Stimulated activated CD8-positive, alpha-beta memory T cell treated with anti-CD3 and anti-CD28 coated beads, Interleukin-12 subunit alpha, Interleukin-12 subunit beta, amount 100 ng/mL, for 24 hours (primary cell): ENCODE measurements around the gene DCDC1.

ENCODE experiments used
- DNase-seq: peaks from one replicate; pipeline ENCODE4 v3.0.0-alpha.2; 2020; ENCODE audit errors: extremely low read depth

DCDC1 gene, protein sequence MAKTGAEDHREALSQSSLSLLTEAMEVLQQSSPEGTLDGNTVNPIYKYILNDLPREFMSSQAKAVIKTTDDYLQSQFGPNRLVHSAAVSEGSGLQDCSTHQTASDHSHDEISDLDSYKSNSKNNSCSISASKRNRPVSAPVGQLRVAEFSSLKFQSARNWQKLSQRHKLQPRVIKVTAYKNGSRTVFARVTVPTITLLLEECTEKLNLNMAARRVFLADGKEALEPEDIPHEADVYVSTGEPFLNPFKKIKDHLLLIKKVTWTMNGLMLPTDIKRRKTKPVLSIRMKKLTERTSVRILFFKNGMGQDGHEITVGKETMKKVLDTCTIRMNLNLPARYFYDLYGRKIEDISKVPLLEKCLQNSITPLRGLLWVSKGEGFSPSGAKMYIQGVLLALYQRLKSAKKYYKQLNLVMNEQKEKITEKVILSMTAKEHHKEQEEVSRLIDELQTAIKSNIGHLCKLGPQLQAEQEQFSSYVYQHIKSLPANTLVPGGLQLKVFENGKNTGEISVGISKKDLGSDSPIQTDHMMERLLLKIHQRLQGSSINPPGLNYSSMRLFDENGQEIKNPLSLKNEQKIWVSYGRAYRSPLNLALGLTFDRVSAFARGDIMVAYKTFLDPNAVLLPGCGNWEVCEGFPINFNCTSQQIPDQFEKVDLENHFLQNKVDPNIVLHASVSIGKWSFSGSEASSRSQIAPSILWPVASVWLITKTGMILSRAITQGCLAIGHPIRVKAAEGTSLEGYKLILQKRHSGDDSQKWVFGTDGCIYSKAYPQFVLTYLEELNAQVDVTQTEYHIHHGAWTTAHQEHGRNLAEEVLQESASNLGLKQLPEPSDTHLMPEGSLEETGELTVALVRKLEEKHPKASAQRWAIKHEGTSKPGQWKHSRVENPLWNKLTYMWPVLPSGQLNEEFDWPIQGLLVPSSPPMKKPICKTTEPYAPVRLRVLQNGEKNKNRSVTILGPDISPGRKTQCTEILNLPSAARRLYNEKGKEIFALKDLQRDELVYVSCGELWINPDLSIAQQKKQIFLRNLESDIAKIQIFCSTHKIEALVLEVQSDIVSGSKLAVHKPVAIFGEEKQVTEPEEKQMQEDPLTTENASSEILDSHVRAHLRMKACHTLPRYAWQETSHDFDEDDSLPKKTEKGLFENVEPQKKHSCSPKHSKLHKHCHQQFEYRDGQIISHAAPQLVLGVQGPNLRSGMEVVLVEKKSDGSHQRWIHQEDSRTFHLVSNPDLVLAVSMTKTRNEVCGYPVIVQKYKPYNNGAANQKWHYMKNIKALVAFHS (N-terminal part only)

DNA sequence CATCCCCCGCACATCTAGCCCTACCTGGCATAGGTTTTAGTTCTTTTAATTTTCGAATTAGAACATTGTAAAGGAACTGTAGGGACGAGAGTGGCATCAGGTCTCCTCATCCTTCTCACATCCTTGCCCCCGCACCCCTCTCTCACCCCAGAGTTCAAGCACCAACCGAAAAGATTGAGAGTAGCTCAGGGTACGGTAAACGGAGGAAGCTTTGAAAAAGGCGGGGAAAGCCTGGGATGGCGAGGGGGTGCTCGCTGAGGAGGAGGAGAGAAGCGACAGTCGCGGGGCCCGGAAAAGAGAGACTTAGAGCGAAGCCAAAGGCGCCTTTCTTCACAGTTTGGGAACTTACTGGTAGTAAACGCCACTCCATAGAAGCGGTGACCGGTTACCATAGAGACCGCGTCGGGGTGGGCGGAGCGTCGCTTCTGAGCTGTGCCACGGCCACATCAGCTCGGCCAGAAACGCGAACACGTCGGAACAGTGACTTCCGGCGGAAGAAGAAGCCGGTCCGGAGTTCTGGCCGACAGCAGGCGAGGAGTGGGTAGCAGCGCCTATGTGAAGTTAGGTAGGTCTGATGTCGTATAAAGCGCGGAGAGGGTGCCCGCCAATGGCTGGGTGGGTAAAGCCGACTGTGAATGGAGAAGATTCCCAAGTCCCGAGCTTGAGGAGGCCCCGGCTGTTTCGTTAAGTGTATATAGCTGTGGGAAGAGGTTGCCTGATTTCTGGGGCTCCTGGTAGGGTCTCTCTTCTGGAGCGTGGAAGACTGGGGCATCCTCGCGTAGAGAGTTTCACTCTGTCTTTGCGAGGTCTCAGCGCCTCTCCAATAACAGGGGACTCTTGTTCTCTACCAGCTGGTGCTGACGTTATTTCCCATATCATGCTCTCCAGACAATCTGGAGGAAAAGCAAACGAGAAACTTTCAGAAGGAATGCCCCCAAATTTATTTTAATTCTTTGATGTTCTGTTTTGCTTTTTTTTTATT, at the start of gene DCDC1, which contains the start of gene DNAJC24:
DCDC1 (minus strand) TSS at position 392 of the 982 bp plus-strand sequence. CDS start 41,459 bp downstream, outside the sequence.
DNAJC24 (plus strand) TSS at position 513 of the 982 bp plus-strand sequence. CDS start 889 bp downstream, outside the sequence.
- peak; percentile 83 for DNase-seq

DNA sequence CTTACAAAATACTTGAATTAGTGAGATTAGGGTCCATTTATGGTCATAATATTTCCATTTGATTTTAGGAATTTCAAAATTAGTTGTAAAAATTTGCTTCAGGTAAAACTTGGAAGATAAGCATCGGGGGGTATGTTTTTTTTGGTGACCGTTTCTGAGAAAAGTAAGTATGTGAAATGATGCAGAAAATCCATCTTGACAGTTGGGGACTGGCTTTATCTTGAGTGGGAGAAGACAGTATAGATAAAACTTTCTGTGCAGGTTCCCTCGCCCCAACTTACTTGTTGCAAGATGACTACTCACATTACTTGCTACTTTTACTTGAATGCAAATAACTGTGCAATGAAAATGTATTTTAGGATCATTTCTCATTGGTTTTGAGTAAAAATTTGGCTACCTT, 49.6 kb upstream of the DCDC1 start:
- DNase-seq, result no peak

DNA sequence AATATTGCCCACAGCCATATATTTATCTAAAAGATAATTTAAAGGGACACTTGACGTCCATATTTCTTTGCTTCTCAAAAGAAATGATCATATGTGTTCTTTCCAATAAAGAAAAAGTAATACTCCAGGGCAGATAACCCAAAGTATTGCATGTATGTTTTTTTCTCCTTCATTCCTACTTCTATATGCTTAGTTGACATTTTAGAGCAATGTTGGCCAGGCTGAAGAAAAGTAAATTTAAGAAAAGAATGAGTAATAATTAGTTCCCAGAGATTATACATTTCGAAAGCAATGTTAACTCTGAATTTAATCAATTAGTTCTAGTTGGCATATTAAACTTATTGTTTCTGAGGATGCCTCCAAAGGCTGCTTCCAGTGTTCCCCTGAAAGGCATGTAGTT, 48.3 kb upstream of the DCDC1 start:
- DNase-seq, result no peak

DNA sequence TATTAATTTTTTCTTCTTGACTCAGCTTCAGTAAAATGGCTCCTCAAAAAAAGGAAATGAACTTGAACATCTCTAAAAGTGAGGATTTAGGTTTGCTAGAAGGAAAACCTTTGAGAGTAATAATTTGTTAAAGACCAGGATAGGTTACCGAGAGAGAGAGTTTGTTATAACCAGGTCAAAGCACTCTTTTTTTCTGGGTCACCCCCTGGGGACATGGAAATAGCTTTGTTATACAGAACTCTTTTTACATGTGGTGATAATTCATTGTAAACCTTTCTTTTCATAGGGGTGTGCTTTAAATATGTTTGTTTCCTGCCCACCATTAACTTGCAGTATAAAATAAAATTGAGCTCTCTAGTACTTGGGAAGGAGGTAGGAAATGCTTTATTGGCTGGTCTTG, 47.8 kb upstream of the DCDC1 start:
- DNase-seq, result no peak

DNA sequence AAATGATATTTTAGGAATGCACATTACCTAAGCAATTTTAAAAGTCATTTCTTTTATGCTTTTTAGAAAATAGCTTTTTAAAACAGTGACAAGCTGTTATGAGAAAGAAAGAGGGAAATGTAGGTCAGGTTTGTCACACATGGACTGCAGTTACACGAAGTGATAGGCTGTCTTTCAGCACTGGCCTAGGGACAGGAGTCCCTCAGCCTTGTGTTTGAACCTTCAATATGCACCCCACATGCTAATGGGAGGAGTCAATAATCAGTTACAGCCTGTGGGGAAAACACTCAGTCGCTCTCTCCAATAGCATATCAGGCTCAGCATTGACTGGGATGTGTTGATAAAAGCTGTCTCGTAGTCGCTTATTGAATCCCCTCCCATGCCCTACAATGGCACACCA, 45.9 kb upstream of the DCDC1 start:
- no peak for DNase-seq

DNA sequence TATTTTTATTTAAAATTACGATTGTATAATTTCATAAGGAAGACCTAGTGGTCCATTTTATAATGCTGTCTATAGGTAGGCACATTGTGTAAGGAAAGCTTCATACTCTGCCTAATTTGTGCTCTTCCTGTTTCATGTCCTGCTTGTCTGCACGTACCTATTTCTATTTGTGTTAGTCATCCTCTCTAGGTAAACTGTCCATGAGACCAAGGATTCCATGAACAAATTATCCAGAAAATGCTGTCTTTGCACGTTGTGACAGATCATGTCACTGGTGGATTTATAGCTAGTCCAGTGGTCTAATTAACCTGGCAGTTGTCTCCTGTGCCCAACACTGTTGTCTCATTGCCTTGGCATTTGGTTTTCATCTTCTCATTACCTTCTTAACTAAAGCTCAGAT, 44.8 kb upstream of the DCDC1 start:
- DNase-seq, result no peak

DNA sequence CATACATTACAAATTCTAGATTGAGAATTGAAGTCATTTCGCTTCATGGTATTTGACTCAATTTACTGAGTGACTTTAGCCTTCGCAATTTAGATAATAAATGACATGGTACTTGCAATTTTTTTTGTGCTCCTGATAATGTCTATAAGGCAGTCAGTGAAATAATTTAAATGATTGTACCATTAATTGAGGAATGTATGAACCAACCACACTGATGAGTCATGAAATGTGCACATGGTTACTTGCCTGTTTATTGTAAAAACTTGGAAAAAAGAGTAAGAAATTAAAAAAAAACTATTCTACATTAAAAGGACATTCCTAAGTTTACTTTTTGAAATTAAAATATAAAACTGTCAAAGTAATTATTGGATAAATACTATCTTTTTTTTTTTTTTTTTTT, 43.4 kb upstream of the DCDC1 start:
- DNase-seq, result no peak

DNA sequence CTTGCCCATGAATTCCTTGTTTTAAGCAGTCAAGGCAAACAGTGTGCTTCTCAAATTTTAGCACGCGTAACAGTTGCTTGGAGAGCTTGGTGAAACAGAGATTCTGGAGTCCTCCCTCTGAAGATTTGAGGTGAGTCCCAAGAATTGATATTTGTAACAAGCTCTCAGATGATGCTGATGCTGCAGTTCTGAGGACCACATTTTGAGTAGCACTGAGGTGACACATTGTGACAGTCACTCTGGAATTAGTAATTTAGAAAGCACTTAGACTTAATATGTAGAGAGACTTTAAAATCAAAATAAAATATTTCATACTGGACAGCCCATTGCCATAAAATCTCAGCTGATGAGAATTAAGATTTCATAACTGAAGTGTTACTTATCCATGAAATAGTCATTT, 38.7 kb upstream of the DCDC1 start:
- no peak for DNase-seq

DNA sequence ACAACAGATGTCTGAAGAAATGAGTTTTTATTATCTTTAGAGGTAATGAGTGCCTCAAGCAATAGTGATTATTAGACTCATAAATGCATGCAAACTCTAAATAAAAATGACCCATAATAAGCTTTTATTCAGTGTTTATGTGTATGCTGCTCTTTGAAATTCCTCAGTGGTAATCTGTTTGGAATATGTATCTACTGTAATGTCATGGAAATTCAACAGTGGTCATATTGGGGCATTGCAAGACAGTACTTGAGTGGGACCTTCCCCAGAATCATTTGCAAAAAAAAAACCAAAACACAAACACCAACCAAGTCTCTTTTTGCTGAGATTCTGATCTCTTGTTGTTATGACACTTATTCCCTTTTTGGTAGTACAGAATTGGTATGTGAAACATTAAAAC, 35.1 kb upstream of the DCDC1 start:
- no peak for DNase-seq

DNA sequence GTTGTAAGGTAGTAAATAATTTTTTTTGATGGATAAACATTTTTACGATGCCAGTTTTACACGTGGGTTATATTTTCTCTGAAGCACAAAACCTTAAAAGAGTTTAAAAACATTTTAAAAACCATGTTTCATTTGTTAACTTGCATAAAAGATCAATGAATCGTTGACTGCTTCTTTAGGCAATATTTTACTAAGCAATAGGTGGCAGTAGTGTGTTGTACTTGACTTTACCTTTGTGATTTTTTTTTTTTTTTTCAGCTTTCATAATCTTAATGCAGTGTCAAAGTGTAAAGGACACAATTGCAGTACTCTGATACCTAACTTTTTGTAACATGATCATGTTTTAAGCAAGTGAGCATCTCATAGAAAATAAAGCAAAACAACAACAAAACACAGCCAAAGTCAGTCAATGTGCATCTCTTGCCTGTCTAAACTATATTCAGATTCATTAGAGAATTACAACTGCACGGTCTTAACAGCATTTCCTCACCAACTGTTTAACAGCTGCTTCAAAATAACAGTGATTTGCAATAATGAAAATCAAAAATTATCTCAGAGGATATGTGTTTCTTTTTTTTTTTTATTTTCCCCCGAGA, 27.8 kb upstream of the DCDC1 start:
- no peak for DNase-seq

DNA sequence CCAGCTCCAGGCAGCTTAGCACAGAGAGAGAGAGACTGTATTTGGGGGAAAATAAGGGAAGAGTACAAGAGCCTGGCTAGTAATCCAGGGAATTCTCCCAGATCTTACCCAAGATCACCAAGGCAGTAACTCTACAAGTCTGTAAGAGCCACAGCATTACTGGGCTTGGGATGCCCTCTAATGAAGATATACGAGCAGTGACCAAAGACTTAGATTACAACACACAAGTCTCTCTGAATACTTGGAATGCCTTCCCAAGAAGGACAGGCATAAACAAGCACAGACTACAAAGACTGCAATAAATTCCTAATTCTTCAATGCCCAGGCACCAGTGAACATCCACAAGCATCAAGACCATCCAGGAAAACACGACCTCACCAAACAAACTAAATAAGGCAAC, 17.8 kb upstream of the DCDC1 start:
- no peak for DNase-seq

DNA sequence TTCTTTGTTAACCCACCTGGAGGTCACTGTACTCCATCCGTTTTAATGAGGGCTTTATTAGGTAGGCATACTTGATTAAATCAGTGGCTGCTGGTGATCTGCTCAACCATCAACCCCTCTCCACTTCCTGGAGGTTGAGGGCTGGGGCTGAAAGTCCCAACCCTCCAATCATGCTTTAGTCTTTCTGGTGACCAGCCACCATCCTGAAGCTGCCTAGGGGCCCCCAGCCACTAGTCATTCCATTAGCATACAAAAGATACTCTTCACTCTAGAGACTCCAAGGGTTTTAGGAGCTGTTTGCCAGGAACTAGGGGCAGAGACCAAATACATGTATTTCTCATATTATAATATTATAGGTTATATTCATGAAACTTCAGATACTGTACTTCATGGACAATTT, 13.6 kb upstream of the DCDC1 start:
- no peak for DNase-seq

DNA sequence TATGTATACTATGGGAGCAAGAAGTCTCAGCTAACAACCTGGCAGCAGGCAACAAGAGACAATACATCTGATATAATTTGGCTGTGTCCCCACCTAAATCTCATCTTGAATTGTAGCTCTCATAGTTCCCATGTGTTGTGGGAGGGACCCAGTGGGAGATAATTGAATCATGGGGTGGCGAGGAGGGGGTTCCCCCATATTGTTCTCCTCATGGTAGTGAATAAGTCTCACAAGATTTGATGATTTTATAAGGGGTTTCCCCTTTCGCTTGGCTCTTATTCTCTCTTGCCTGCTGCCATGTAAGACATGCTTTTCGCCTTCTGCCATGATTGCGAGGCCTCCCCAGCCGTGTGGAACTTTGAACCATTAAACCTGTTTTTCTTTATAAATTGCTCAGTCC, 6.3 kb upstream of the DCDC1 start:
- no peak for DNase-seq

DNA sequence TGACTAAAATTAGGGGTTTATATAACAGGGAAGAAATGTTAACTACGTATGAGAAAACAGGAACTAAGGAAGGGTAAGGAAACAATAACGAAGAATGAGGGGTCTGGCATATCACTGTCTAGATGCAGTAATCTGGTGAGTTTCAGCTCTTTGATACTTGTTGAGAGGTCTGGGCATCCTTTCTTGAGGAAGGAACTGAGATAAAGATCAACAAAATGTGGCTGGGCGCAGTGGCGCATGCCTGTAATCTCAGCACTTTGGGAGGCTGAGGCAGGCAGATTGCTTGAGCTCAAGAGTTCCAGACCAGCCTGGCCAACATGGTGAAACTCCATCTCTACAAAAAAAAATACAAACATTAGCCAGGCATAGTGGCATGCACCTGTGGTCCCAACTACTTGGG, 2.7 kb downstream of the DCDC1 start:
- no peak for DNase-seq

DNA sequence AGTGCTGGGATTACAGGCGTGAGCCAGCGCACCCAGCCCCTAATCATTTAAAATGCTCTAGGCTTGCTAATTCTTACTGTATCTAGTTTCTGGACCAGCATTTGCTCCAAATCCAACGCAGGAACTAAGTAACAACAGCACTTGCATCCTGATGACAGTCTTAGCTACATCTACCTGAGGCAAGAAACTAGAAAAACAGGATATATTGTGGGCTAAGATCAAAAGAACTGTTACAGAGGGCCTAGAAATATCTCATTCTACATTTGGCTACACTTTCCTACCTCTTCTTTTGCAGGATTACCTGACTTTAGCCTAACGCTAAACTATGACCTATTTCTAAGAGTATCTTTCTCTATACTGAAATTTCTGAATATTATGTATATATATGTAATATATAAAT, 7.8 kb downstream of the DCDC1 start:
- no peak for DNase-seq

DNA sequence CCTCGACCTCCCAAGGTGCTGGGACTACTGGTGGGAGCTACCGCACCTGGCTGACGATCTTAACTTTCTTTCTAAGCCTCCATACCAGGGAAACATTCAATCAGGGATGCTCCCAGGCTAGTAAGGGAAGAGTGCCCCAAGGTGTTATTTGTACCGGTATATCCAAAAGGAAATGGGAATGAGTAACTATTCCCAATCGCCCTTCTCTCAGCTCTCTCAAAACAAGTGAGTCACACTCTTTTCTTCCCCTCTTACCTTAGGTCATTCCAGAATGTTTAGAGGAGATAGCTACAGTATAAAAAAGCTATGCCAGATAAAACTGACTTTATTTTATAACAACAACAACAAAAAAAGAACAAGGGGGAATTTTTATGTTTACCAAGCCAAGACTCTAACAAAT, 13.7 kb downstream of the DCDC1 start:
- DNase-seq, result no peak

DNA sequence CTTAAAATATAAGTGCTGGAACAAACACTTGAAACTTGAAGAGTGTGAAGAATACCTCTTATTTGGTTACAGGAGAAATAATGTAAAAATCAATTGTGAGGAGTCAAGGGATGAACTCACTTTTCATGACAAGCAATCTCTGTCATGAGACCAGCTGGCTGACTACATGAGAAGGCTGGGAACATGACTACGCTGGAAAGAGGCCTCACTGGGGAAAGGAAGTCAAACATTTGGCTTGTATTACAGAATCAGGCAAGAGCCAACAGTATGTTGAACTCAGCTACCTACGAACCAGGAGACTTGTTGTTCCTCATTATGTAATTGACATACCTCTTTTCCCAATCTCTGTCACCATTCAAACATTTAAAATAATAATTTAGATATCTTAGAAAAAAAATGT, 14.4 kb downstream of the DCDC1 start:
- DNase-seq, result no peak

DNA sequence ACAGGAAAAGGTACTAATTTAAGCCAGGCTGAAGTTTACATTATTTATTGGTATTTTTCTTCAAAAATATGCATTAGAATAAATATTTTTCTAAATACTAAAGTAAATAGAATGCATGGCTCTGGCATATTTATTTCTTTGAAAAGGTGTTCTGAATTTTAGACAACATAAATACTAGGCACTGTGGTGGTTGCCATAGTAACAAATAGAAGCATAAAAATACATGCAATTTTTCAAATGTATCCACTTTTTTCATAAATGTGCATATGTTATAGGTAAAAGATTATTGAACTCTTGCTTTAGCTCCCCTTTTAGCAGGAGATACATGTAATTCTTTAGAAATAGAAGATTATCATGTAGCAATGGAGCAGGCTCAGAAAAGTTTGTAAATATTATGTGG, 18.4 kb downstream of the DCDC1 start:
- DNase-seq, result no peak

DNA sequence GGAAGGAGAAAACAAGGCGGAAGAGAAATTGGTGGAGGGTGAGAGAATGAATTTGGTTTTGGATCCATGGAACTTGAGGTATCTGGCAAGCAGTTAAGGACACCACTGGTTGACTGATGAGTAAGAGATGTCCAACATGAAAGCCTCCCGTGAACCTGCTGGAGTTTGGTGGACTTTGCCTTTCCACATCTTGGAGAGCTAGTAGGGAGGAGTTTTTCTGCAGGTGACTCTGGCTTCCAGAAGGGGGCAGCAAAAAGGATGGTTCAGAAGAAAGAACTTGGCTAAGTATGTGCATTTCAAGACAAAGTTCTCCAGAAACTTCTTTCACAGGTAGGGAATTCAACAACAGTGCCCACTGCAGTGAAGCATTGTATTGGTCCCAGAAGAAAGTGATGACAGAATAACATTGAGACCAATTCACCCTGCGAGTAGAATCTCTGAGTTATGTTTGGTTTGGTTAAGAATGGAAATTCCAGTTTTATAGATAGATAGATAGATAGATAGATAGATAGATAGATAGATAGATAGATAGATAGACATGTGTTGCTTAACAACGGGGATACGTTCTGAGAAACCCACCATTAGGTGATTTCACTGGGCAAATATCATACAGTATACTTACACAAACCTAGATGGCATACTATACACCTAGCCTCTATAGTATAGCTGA, 28.5 kb downstream of the DCDC1 start:
- DNase-seq, result no peak

DNA sequence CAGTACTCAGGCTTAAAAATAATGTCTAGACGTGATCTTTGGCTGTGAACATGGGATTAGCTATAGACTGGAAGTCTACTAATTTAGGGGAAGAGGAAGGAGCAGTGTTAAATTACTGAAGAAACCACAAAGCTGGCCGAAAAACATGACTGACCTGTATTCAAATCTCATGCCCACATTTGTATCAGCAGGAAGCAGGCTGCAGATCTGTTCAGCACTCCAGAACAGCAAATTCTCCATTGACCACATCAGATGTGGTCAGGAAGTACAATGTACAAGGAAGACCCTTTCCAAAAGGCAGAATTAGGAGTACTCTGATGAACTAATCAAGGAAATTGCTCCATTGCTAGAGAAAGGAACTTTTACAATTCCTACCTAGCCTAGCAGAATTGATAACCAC, 31.7 kb downstream of the DCDC1 start:
- no peak for DNase-seq
